Measurements from ENCODE around the gene DMD.

The DMD gene

DNA sequence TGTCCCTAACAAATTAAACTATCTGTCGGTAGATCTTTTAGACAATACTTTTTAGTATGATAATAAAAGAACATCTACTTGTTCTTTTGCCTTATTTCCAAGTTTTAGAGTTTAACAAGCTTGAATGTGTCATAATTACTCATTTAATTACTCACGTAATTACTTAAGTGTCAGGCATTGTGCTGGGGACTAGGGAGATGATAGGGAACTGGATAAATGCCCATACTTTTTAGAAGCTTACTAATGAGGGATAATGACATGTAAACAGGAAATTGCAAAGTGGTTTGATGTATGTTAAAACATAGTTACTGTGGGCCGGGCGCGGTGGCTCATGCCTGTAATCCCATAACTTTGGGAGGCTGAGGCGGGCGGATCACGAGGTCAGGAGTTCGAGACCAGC is 158.3 kb downstream of the DMD start:
- intact Hi-C loops (cut with DNase I): no loop called here
- no peak for DNase-seq

DNA sequence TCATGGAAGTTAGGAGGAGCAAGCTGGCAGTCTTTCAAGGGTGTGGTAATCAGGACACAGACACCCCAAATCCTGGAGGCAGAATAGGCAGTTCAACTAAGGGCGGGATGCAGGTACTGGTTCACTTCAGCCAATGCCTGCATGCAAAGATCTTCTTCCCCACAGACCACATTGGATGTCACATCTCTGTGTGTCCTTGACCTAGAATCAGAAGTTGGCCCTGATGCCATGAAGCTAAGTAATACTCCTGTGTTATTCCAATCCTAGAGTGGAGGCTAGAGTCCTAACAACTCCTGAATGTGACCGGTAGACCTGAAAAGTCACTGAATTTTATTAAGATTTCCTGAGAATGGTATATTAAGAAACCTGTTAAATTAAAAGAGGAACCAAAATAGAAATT is 165.5 kb downstream of the DMD start:
- no peak for DNase-seq
- intact Hi-C loops (cut with DNase I): no loop called here

DNA sequence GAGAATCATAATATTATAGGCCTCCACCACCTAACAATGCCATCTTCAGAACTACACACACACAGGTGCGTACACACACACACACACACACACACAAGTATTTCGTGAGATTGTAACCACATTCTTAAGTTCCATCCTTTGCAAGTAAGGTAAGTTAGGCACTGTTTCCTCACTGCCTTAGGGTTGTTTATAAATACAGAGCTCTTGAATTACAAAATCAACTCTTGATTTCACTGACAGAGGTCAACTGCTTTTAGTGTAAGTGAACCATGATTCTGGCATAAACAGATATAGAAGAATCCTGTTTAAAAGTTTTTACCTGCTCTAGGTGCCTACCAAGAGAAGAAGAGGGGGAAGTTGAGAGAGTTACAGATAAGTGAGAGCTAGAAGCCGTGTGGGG is 166.1 kb downstream of the DMD start:
- intact Hi-C loops (cut with DNase I): no loop called here
- DNase-seq: no peak

DNA sequence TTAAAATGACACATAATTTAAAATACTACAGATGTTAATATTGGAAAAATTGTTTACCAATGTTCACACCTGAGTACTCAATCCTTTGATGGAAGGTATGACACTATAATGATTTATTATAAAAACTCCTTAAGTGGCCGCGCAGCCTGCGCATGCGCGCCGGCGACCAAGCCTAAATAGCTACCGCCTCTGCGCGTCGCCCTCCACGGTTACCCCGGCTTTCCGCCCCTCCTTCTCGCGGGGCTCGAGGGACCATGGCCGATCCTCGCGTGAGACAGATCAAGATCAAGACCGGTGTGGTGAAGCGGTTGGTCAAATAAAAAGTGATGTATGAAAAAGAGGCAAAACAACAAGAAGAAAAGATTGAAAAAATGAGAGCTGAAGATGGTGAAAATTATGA is 170.2 kb downstream of the DMD start:
- no peak for DNase-seq
- intact Hi-C loops (cut with DNase I): no loop called here

DNA sequence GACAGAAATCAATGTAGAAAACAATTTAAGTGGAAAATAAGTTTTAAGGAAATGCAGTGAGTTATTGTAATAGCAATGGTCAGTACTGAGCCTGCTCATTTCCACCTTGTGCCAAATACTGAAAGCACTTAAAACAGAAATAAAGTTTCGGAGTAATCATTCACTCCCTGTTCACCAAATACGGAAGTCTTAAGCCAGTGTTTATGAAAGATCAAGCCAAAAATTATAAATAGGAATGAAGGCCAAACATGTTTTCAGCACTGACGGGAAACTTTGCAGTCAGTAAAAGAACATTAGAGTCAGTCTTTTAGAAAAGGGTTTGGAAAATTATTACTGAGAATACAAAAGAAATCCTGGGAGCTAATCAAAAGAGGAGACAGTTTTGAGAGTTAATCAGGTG is 178.6 kb downstream of the DMD start:
- intact Hi-C loops (cut with DNase I): no loop called here
- no peak for DNase-seq

DNA sequence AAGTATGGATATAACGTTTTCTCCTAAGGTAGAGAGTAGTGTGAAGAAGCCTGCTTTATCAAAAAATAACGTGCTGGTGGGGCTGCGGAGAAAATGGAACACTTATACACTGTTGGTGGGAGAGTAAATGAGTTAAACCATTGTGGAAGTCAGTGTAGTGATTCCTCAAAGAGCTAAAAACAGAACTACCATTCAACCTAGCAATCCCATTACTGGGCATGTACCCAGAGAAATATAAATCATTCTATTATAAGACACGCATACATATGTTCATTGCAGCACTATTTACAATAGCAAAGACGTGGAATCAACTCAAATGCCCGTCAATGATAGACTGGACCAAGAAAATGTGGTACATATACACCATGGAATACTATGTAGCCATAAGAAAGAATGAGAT is 196.4 kb downstream of the DMD start:
- intact Hi-C loops (cut with DNase I): no loop called here
- DNase-seq: no peak

DNA sequence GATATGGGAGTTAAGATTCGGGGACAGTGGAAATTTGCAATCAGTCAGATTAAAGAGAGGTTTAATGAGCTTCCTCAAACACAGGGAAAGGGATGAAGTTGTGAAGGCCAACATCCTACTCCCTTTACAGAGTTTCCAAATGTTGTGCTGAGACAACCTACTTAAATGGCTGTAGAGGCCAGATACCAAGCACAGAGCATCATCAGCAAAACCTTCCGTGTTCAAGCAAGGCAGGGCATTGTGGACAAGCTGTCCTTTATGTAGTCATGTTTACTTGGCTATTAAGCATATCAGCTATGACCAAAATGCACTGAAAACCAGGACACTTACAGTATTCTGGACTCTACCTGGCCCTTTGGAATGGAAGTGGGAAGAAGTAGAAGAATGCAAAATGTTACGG is 197.3 kb downstream of the DMD start:
- no peak for DNase-seq
- intact Hi-C loops (cut with DNase I): no loop called here

DNA sequence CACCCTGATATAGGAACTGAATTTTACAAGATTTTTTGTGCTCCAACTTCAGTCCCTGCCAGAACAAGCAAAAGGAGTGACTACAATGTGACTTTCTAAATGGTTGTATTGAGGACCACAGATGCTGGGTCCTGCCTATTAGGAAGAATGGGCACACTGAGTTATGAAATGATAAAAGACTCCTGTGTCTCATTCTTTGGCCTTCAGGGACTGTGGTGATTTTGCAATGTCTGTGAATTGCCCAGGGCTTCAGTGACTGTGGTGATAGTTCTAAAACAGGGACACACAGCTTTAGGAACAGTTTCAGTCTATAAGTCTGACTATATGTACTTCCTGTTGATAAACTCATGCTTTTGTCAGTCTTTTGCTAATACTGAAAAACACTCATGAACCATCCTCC is 210.2 kb downstream of the DMD start:
- no peak for DNase-seq
- intact Hi-C loops (cut with DNase I): no loop called here

DNA sequence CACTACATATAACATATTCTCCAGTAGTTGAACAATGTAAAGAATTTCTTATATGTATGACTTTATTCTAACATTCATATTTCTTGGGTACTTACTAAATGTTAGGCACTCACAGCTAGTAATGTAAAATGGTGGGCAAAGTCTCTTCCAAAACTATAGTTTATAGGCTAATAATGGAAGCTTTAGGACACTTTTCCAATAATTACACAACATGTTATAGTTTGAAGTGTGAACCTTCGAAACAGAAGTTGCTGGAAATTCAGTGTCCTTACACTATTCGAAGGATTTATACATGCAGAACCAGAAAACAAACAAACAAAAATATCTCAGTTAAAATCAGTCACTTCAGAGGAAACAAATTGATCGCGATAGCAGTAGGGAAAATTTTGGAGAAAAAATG is 212.6 kb downstream of the DMD start:
- intact Hi-C loops (cut with DNase I): no loop called here
- DNase-seq: no peak

DNA sequence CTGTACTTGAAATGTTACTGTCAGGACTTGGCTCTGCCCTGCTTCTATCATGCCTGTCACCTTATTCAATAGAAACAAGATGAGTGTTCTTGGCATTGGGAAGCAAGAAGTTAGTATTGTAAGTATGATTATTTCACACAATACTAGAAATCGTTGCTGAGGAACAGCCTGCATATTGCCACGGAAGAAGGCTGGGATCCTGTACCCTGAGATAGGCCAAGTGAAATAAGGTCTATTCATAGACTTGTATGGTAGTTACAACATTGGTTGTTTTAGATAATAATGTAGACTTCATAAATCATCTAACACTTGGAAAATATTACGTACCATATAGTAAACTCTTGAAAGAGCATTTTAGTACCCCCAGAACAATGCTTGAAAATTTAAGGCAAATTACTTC is 215.9 kb downstream of the DMD start:
- no peak for DNase-seq
- intact Hi-C loops (cut with DNase I): no loop called here

DNA sequence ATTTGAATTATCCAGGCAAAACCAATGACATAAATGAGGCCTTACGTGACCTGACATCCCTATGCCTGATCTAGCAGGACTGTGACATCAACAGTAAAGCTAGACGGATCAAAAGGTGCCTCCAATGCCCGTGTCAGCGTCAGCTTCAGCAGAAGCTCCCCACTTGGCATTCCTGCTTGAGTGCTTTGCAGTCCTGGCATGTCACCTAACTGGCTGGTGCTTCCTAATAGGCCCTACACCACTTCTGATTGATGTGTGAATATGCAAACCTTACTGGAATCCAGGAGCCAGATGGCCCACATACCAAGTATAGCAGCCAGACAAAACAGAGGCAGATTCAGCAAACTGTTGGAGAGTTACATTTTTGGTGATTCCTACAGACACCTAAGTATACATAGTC is 224.2 kb downstream of the DMD start:
- intact Hi-C loops (cut with DNase I): no loop called here
- no peak for DNase-seq

DNA sequence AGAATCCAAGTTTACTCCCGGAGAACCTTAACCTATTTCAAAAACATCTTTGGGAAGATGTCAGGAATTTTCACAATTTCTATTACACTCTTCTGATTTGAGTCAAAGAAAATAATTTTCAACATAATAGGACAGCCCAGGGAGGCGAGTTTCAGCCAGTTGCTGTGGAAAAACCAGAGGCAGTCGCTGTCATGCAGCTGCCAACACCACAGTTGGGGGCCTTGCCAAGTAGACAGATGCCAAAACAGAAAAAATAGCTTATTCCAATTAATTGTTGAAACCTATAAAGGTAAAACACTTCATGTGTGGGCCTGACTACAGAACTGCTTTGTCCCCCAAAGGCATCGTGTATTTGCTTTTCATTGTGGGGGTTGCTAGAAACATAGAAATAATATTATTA is 225.8 kb downstream of the DMD start:
- DNase-seq: peak in 2 of 10 donors; percentile 7 to 24

DNA sequence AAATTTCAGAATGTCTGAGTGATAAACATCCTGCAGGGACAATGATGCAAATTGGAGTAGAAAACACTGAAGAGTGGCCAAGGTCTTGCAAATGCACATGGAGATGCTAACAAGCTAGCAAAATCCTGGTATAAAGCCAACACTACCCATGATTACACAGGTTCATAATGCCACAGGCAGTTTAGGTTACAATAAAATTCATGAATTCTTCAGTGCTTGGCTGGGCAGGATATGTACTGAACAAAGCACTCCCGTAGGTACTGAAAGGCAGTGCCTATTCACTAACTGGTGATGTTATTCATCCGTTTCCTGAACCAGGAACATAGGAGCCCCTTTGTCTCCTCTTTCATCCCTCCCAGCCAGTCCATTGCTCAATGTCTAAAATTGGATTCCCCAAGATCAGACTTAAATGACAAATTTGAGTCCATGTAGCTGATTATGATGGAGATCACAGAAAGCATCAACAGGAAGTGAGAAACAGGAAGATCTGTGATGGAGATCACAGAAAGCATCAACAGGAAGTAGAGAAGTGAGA is 244.5 kb downstream of the DMD start:
- no peak for DNase-seq
- intact Hi-C loops (cut with DNase I): no loop called here

More for the DNA sequence above, 225.8 kb downstream of the DMD start:
- intact Hi-C loops (cut with DNase I): no loop called here

DNA sequence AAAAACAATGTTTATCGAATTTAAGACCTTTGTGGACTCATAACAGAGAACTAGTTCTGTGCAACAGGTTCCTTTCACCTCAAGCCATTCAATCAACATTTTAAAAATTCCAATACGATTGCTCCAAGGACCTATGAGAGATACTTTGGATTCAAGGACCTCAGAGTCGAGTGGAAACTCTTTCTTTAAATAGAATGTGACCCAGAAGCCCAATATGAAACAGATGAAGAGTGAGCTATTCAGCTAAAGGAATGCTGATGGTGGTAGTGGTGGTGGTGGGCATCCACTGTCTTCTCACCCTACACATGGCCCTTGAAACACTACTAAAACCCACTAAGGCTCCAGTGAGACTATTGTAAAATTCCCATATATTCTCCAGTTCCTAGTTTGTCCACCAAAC is 257.2 kb downstream of the DMD start:
- intact Hi-C loops (cut with DNase I): no loop called here
- no peak for DNase-seq

DNA sequence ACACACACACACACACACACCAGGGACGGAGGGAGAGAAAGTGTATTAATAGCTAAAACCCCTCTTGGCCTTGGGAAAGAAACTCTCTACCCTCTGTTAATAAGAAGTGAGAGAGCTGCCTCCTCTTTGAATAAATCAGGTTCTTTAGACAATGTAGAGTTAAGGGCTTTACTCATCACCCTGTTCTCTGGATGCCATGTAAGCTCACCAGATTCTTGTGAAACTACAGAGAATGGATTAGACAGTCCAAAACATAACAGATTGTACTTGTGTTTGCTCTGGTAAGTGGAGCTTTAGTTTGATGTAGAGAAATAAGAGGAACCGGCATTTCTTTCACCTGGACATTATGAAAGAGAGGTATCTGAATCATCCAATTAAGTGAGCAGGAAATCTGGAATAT is 263.2 kb downstream of the DMD start:
- intact Hi-C loops (cut with DNase I): no loop called here
- no peak for DNase-seq

DNA sequence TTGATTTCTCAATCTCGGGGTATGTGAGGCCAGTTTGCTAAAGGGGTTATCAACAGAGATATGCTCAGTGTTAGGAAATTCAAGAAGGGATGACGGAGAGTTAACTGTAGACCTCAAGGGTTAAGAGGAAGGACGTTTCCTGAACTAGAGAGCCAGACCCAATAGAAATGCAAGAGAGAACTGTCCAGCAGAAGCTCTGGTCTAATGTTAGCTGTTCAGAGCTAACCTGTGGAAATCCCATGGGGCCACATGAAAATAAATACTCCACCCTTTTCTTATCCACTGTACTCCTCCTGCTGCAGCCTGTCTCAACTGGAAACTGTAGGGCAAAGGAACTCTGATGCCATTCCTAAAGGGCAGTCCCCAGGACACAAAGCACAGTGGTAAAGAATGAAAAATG is 274.3 kb downstream of the DMD start:
- intact Hi-C loops (cut with DNase I): no loop called here

DNA sequence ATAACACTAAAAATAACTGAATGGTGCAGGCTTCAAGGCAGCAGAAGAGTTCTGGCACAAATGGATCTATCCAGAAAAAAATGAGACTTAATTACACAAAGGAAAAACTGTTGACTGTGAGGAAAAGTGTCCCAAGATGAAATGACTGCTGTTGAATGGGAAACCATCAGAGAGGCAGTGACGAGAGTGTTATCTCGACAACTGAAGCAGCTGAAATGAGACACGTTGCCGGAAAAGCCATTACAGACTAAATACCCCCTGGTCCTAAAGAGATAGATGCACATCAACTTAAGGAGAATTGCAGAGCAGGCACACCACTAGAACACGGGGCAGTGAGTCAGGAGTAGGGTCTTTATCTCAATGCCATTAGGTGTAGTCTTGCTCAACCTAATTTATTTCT is 277.8 kb downstream of the DMD start:
- no peak for DNase-seq
- intact Hi-C loops (cut with DNase I): no loop called here

More for the DNA sequence above, 274.3 kb downstream of the DMD start:
- no peak for DNase-seq

DNA sequence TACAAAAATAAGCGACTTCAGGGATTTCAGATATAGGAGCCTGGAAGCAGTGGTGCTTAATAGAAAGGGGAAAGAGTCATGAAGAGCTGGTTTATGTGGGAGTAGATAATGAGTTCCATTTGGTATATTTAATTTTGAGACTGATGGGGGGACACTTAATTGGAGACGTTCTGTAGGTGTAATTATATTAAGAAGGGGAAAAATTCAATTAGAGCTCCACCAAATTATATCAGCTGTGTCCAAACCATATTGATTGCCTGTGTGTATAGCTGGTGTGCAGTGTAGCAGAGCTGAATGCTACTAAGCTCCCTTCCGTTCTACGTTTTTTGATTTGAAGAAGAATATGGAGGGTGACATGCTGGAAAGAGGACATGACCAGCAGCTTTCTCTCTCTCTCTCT is 282.3 kb downstream of the DMD start:
- no peak for DNase-seq
- intact Hi-C loops (cut with DNase I): no loop called here

DNA sequence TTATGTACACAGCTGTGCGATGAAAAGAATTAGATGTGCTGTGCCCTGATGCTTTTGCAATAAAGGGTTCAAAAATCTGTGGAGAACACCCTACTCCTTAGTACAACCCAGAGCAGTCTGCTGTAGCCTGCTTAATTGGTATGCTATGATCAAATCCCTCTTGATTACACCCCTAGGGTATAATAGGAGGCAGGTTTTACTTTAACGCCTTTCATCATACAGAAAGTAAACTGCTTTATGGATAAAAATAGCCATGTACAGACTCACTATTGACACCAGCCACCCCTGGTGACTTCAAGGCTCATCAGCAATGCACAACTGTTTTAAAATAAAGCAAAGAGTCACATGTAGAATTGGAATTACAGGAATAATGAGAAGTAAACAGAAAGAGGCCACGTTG is 315.3 kb downstream of the DMD start:
- intact Hi-C loops (cut with DNase I): no loop called here
- DNase-seq: no peak

DNA sequence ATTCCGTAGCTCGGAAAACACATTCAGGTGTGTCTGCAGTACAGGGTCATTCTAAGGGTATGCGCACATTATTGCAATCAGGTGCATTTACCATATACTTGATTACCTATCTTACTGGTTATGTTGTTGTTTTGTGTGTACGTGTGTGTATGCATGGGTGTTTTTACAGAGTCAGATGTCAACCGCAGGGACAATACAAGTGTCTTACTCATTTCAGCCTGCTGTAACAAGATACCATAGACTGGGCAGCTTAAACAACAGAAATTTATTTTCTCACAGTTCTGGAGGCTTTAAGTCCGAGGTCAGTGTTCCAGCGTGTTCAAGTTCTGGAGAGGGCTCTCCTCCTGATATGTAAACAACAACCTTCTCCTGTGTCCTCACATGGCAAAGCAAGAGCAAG is 316.7 kb downstream of the DMD start:
- intact Hi-C loops (cut with DNase I): no loop called here
- DNase-seq: no peak

DNA sequence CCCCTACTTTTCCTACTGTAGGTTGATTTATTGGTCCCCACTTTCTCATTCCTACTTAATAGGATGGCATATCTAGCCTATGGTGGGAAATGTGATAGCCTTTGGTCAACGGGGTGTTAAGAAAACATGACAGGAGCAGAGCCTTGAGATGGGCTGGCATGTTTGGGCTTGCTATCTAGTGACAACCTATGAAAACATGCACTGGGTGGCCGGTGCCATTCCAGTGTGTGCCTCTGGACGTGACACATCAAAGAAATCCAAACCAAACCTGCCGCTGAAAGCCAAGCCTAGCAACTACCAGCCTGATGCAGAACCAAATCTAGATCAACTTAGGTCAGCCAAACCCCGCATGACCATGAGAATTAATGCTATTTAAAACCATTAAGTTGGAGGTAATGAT is 317.6 kb downstream of the DMD start:
- no peak for DNase-seq
- intact Hi-C loops (cut with DNase I): no loop called here

DNA sequence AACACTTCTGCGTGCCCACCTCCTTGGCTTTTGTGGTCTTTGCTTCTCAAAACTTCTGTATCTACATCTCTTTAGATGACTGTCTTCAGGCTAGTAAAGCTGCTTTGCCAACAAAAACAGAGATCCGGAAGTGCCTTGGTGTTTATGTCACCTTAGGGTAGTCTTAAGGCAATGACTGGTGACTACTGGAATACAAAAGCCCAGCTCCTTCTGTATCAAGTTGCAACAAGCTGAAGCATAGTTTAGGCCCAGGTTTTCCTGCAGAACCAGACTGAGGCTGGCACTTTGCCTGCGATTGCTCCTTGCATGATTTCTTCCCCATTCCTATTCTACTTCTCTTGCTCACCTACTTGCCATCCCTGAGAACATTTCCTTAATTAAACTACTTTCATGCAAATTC is 333.8 kb downstream of the DMD start:
- DNase-seq: no peak
- intact Hi-C loops (cut with DNase I): no loop called here

DNA sequence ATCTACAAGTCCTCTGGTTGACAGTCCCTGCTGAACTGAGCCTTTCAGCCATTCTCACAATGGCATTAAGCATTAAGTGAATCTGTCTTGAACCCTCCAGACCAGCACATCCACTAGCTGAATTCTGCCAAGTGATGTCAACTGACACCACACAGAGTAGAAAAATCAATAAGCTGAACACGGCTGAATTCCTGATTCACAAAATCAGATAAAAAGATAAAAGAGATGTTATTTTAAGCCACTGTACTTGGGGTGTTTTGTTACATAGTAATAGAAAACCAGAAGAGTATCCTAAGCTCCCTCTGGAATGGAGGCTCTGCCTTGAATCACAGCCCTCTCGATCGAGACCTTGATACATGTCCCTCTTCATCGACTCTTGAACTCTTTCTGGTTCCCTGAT is 336.5 kb downstream of the DMD start:
- intact Hi-C loops (cut with DNase I): no loop called here
- DNase-seq: no peak

DNA sequence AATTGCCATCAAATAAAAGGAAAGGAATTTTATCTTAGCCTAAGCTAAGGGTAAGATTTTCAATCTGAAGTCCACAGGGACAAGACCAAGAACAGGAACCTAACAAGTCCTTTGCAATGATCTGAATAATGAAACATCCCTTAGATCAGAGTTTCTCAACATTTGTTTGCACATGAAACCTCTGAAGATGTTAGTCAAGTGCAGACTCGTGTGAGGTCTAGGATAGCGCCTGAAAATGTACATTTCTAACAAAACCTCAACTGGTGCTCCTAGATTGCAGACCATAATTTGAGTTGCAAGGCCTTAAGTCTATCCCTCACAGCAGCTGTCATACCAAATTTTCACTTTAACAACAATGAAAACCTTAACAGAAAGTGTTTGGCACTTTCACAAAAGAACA is 337.6 kb downstream of the DMD start:
- intact Hi-C loops (cut with DNase I): no loop called here
- DNase-seq: no peak

All from posterior cingulate gyrus (tissue), 11 donors.